Chondrocyte (in vitro differentiated cells): ENCODE results near the gene SH3BP1. TPM values are rescaled to one million over a fixed set of nuclear protein-coding genes. Genes with fewer than 3 reads are reported as not detected.

Source experiments
- DNase-seq: peaks from one replicate; pipeline ENCODE4 v3.0.0; 2021; ENCODE audit warnings: mixed read lengths, low spot score
- H3K27ac Mint-ChIP-seq: one replicate; pipeline ENCODE4 v1.8.0; 2021; ENCODE audit warnings: mild to moderate bottlenecking, moderate library complexity, mixed read lengths; ENCODE audit not compliant: unreplicated experiment
- H3K27me3 Mint-ChIP-seq: 2 replicates; pipeline ENCODE4 v1.8.0; 2021; ENCODE audit warnings: low read depth, mixed read lengths
- H3K36me3 Mint-ChIP-seq: 2 replicates; pipeline ENCODE4 v1.8.0; 2021; ENCODE audit warnings: low read depth, mixed read lengths
- H3K4me1 Mint-ChIP-seq: 2 replicates; pipeline ENCODE4 v1.8.0; 2021; ENCODE audit warnings: low read depth, mild to moderate bottlenecking, mixed read lengths
- H3K4me3 Mint-ChIP-seq: one replicate; pipeline ENCODE4 v1.8.0; 2021; ENCODE audit warnings: mild to moderate bottlenecking, moderate library complexity, mixed read lengths; ENCODE audit not compliant: unreplicated experiment
- H3K9me3 Mint-ChIP-seq: 2 replicates; pipeline ENCODE4 v1.8.0; 2021; ENCODE audit warnings: low read depth, mixed read lengths
- CTCF ChIP-seq: fragments of 200-600 bp; sonication (generic); IDR thresholded peaks from 2 replicates; pipeline ENCODE4 v1.5.0; 2021; ENCODE audit warnings: antibody characterized with exemption, mild to moderate bottlenecking, moderate library complexity
- total RNA-seq: library from RNA; stranded (reverse); gene quantifications from 3 replicates; pipeline ENCODE4 v1.2.1, GENCODE V29; 2021

SH3BP1 gene
- total RNA-seq, 1 donor from 2014 or later, result 2.7 TPM

GRCh38 chr22:37680191-37680851, 40.9 kb downstream of the SH3BP1 start:
- no peaks in the 10 kb centered on the region for H3K27me3 Mint-ChIP-seq
- no peak overlapping the region for H3K4me3 Mint-ChIP-seq
- peak overlapping the region; percentile 84 for H3K27ac Mint-ChIP-seq
- no peak for TF ChIP-seq CTCF
- peaks cover 12% of the 10 kb centered on the region for H3K36me3 Mint-ChIP-seq
- H3K4me1 Mint-ChIP-seq, result peaks cover 29% of the 10 kb centered on the region
- no peak for DNase-seq
- H3K9me3 Mint-ChIP-seq, result no peaks in the 10 kb centered on the region

- H3K4me3 Mint-ChIP-seq, result no peak overlapping the region
These were observed 41.5 kb downstream of the SH3BP1 start for GRCh38 chr22:37681001-37681424.

GRCh38 chr22:37681556-37682049, 42.1 kb downstream of the SH3BP1 start:
- no peak for DNase-seq
- no peaks in the 10 kb centered on the region for H3K27me3 Mint-ChIP-seq

More at GRCh38 chr22:37681001-37681424, 41.5 kb downstream of the SH3BP1 start:
- Mint-ChIP-seq H3K36me3 (peaks cover 12% of the 10 kb centered on the region), H3K9me3 (no peaks in the 10 kb centered on the region), H3K27ac (peak overlapping the region; percentile 84), H3K27me3 (no peaks in the 10 kb centered on the region), H3K4me1 (peaks cover 29% of the 10 kb centered on the region)
- no peak for DNase-seq
- TF ChIP-seq CTCF, result no peak

GRCh38 chr22:37684803-37685615, 45.5 kb downstream of the SH3BP1 start:
- no peak overlapping the region for H3K4me3 Mint-ChIP-seq
- no peaks in the 10 kb centered on the region for H3K27me3 Mint-ChIP-seq
- peak overlapping the region; percentile 32 for H3K27ac Mint-ChIP-seq
- no peaks in the 10 kb centered on the region for H3K9me3 Mint-ChIP-seq
- DNase-seq, result no peak
- peaks cover 31% of the 10 kb centered on the region for H3K4me1 Mint-ChIP-seq
- H3K36me3 Mint-ChIP-seq, result peaks cover 6% of the 10 kb centered on the region
- TF ChIP-seq CTCF, result no peak

More at GRCh38 chr22:37681556-37682049, 42.1 kb downstream of the SH3BP1 start:
- peaks cover 32% of the 10 kb centered on the region for H3K4me1 Mint-ChIP-seq
- H3K36me3 Mint-ChIP-seq, result peaks cover 12% of the 10 kb centered on the region
- no peak overlapping the region for H3K27ac Mint-ChIP-seq
- TF ChIP-seq CTCF, result peak; percentile 91
- H3K9me3 Mint-ChIP-seq, result no peaks in the 10 kb centered on the region
- H3K4me3 Mint-ChIP-seq, result no peak overlapping the region
